Kidney (tissue), 14 donors: ENCODE measurements around the gene TMEM239. TPM values are rescaled to one million over a fixed set of nuclear protein-coding genes. Genes with fewer than 3 reads are reported as not detected.

Experiments
- DNase-seq, 5 donors: peaks; one replicate each; pipeline ENCODE4 v3.0.0-alpha.2; 2013 to 2020
- FAIRE-seq: peaks from 2 replicates; lab custom pipeline; 2012; peaks lifted over from hg19 to GRCh38; lab: Jason Lieb, UNC
- H3K27ac ChIP-seq, 2 donors: one replicate each; pipeline ENCODE4 v1.7.0; 2013; ENCODE audit warnings: low read depth in 2 of 2, low read length in 2 of 2, inconsistent platforms in 1 of 2
- H3K27me3 ChIP-seq: one replicate; pipeline ENCODE4 v1.7.1; 2013; ENCODE audit warnings: low read length, inconsistent platforms; ENCODE audit not compliant: control insufficient read depth, insufficient read depth
- H3K36me3 ChIP-seq, 3 donors: one replicate each; pipeline versions ENCODE4 v1.7.0 to v1.7.1; 2013; ENCODE audit warnings: low read length in 3 of 3, control low read depth in 1 of 3, inconsistent platforms in 1 of 3; ENCODE audit not compliant: insufficient read depth in 3 of 3, control insufficient read depth in 2 of 3
- H3K4me1 ChIP-seq, 3 donors: one replicate each; pipeline versions ENCODE4 v1.7.0 to v1.7.1; 2013; ENCODE audit warnings: low read length in 3 of 3, inconsistent platforms in 1 of 3, low read depth in 1 of 3; ENCODE audit not compliant: control insufficient read depth in 2 of 3, insufficient read depth in 2 of 3
- H3K4me3 ChIP-seq, 3 donors: one replicate each; pipeline versions ENCODE4 v1.7.0 to v1.8.1; 2013; ENCODE audit warnings: low read length in 3 of 3, control low read depth in 1 of 3, inconsistent platforms in 1 of 3
- H3K9ac ChIP-seq, 3 donors: one replicate each; pipeline versions ENCODE4 v1.7.0 to v1.7.1; 2013; ENCODE audit warnings: low read length in 3 of 3, control low read depth in 1 of 3, inconsistent platforms in 1 of 3
- H3K9me3 ChIP-seq, 3 donors: one replicate each; pipeline versions ENCODE4 v1.7.0 to v1.7.1; 2013; ENCODE audit warnings: low read length in 3 of 3, control low read depth in 1 of 3, inconsistent platforms in 1 of 3; ENCODE audit not compliant: control insufficient read depth in 2 of 3, insufficient read depth in 1 of 3
- CTCF ChIP-seq: IDR thresholded peaks from 3 replicates; pipeline ENCODE4 v1.5.1; 2012; ENCODE audit warnings: mild to moderate bottlenecking, moderate library complexity, borderline replicate concordance; ENCODE audit not compliant: insufficient read depth; ENCODE audit errors: extremely low read depth
- intact Hi-C: fragments of 100-400 bp; cut with DNase I; formaldehyde crosslinking; loops from one replicate; pipeline ENCODE4 v1.11.1; 2022
- polyA plus RNA-seq: library from polyadenylated mRNA; stranded (reverse); fragments of 350-450 nt; fragmentation: Illumina TruSeq; extraction: RNeasy Lipid Tissue Mini Kit (QIAGEN cat#74804); gene quantifications from one replicate; pipeline ENCODE4 v1.2.3, GENCODE V29; 2014; ENCODE audit warnings: low read depth, low replicate concordance; ENCODE audit not compliant: insufficient read depth
- total RNA-seq: library from RNA; stranded (reverse); fragmentation: NEBNext Ultra II Directional; extraction: Animal tissue kit (Norgen Biotek cat#: 25700); gene quantifications from one replicate; pipeline ENCODE4 v1.2.1, GENCODE V29; 2021
- donor health status: control.
- donor health status: control.
- donor health status: control.
- donor health status: control.
- donor health status: control.
- donor health status: DM: yes; HTN: yes; CAD: no.
- donor health status: Normal renal cell carcinoma (clear cell type).

Gene TMEM239
- total and polyA plus RNA-seq, 2 donors from 2014 or later: not detected

- Histone ChIP-seq H3K36me3 (peaks cover 0 to 13% (median 5%) of the 10 kb centered on the region in 3 donors), H3K9me3 (no peaks in the 10 kb centered on the region), H3K9ac (no peak overlapping the region), H3K27ac (no peak overlapping the region), H3K4me1 (peaks cover 0 to 4% (median 0%) of the 10 kb centered on the region in 3 donors), H3K27me3 (peaks cover 4% of the 10 kb centered on the region), H3K4me3 (no peak overlapping the region)
- intact Hi-C loops: no loop called here
- no peak for TF ChIP-seq CTCF
- FAIRE-seq (no peak), DNase-seq (no peak)
Measured at GRCh38 chr20:2867081-2867864, 51.1 kb downstream of the TMEM239 start.

Other genes with a start within 250 kb of the TMEM239 start
- gene NOP56, start 163.7 kb upstream of the TMEM239 start, total RNA-seq: 110 TPM
- gene NOP56, start 163.7 kb upstream of the TMEM239 start, polyA plus RNA-seq: 68.8 TPM
- 77.3 TPM for gene IDH3B, start 152.1 kb upstream of the TMEM239 start, total RNA-seq
- 134 TPM for gene IDH3B, start 152.1 kb upstream of the TMEM239 start, polyA plus RNA-seq
- gene EBF4, start 123.6 kb upstream of the TMEM239 start, total RNA-seq: 10.2 TPM
- gene EBF4, start 123.6 kb upstream of the TMEM239 start, polyA plus RNA-seq: 8.8 TPM
- gene CPXM1, start 15.7 kb upstream of the TMEM239 start, total RNA-seq: 5.2 TPM
- gene CPXM1, start 15.7 kb upstream of the TMEM239 start, polyA plus RNA-seq: 7.1 TPM
- gene C20orf141, start 1.4 kb upstream of the TMEM239 start, total RNA-seq: not detected
- gene C20orf141, start 1.4 kb upstream of the TMEM239 start, polyA plus RNA-seq: not detected
- gene PCED1A, start 24.3 kb downstream of the TMEM239 start, total RNA-seq: 47.7 TPM
- 43.6 TPM for gene PCED1A, start 24.3 kb downstream of the TMEM239 start, polyA plus RNA-seq
- 38.6 TPM for gene VPS16, start 24.4 kb downstream of the TMEM239 start, total RNA-seq
- gene VPS16, start 24.4 kb downstream of the TMEM239 start, polyA plus RNA-seq: 38.8 TPM
- gene PTPRA, start 57.1 kb downstream of the TMEM239 start, total RNA-seq: 70.3 TPM
- 33.1 TPM for gene PTPRA, start 57.1 kb downstream of the TMEM239 start, polyA plus RNA-seq
- gene GNRH2, start 227.3 kb downstream of the TMEM239 start, total RNA-seq: not detected
- not detected for gene GNRH2, start 227.3 kb downstream of the TMEM239 start, polyA plus RNA-seq
- 39.8 TPM for gene MRPS26, start 229.7 kb downstream of the TMEM239 start, total RNA-seq
- 109 TPM for gene MRPS26, start 229.7 kb downstream of the TMEM239 start, polyA plus RNA-seq